ENCODE data around the gene IFT74.
"Not testable (repeated sequence)": the region's sequence is repeated elsewhere in the genome, so short reads cannot be mapped to it uniquely, and the experiment has no call there.

The IFT74 gene

GRCh38 chr9:27073841-27074728, 117.9 kb downstream of the IFT74 start:
- no peak for DNase-seq
- no peak for ATAC-seq

- DNase-seq: no peak
- no peak for ATAC-seq
Measured at GRCh38 chr9:27078685-27079084, 122.5 kb downstream of the IFT74 start.

DNA sequence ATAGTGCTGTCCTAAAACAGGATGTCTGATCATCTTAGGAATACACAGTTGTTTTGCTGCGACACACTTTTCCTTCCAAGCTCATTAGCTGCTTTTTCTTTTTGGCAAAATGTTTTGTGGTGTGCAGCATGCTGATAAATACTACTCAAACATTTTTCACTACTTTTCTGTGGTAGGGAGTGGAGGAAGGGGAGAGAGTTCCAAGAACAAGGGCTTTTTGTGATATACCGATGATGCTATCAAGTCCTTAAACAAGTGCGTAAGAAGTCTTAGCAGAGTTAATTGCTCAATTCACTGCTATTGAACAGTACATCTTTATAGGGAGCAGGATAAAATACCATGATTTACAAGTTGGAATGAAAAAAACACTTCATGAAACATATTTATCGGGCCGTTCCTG, 129.2 kb downstream of the IFT74 start:
- ATAC-seq: no peak
- no peak for DNase-seq

GRCh38 chr9:27086818-27087680, 130.8 kb downstream of the IFT74 start:
- no peak for ATAC-seq

GRCh38 chr9:27088981-27089380, 132.8 kb downstream of the IFT74 start:
- DNase-seq (no peak), ATAC-seq (no peak)

More at GRCh38 chr9:27086818-27087680, 130.8 kb downstream of the IFT74 start:
- DNase-seq: no peak

DNA sequence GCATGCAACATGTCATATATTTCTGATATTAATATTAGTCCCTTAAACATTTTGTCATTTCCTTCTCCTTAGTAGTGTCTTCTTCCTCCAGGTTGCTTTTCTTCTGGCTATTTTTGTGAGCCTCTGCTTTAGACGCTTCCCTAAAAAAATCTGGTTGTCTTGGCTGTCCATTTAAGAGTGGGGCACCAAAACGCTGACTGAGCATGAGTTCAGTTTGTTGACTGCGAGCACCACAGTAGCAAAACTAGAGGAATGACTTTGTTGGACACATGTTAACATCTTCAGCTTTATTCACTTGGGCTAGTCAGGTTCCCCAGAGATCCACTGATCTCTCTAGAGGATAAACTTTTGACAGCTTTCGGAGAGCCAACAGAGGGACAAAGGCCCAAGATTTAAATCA, 133.5 kb downstream of the IFT74 start:
- ATAC-seq: no peak
- DNase-seq: no peak

DNA sequence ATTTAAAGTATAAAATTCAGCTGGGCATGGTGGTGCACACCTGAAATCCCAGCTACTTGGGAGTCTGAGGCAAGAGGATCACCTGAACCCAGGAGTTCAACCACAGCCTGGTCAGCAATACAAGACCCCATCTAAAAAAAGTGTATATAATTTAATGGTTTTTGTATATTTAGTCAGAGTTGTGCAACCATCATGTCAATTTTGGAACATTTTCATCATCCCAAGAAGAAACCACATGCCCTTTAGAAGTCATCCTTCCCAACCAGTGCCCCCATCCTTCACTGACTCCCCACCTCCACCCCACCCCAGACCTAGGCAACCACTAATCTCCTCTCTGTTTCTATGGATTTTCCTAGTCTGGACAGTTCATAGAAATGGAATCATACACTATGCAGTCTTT, 134.0 kb downstream of the IFT74 start:
- ATAC-seq (no peak), DNase-seq (no peak)

- no peak for DNase-seq
- ATAC-seq: no peak
Measured at GRCh38 chr9:27090711-27091110, 134.5 kb downstream of the IFT74 start.

DNA sequence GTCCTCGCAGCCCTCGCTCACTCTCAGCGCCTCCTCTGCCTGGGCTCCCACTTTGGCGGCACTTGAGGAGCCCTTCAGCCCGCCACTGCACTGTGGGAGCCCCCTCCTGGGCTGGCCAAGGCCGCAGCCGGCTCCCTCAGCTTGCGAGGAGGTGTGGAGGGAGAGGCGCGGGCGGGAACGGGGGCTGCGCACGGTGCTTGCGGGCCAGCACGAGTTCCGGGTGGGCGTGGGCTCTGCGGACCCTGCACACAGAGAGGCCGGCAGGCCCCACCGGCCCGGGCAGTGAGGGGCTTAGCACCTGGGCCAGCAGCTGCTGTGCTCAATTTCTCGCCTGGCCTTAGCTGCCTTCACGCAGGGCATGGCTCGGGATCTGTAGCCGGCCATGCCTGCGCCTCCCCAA, 136.3 kb downstream of the IFT74 start:
- not testable (repeated sequence) for ATAC-seq, DNase-seq

GRCh38 chr9:27093384-27094067, 137.3 kb downstream of the IFT74 start:
- not testable (repeated sequence) for ATAC-seq, DNase-seq

- ATAC-seq: no peak
- DNase-seq: no peak
Measured at GRCh38 chr9:27094640-27095298, 138.6 kb downstream of the IFT74 start.

GRCh38 chr9:27107241-27107640, 151.0 kb downstream of the IFT74 start:
- ATAC-seq: no peak
- DNase-seq: no peak

DNA sequence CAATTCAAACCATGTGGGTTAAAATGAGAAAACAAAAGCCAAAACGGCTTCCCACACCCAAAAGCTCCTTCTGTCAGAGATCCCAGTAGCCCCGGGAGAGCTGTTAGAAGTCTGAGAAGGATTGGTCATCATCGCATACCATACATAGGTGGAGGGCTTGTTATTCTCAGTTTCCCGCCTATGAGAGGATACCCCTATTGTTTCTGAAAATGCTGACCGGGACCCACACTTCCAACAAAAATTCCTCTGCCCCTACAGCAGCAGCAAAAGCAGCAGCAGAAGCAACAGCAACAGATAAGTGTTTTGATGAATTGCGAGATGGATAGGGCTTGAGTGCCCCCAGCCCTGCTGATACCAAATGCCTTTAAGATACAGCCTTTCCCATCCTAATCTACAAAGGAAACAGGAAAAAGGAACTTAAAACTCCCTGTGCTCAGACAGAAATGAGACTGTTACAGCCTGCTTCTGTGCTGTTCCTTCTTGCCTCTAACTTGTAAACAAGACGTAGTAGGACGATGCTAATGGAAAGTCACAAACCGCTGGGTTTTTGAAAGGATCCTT, 152.8 kb downstream of the IFT74 start, which contains the start of gene TEK:
Gene TEK, plus strand, starts transcription at position 245 of the 561 bp plus-strand sequence. CDS start 366 bp downstream, outside the sequence.
- ATAC-seq (no peak), DNase-seq (no peak)

DNA sequence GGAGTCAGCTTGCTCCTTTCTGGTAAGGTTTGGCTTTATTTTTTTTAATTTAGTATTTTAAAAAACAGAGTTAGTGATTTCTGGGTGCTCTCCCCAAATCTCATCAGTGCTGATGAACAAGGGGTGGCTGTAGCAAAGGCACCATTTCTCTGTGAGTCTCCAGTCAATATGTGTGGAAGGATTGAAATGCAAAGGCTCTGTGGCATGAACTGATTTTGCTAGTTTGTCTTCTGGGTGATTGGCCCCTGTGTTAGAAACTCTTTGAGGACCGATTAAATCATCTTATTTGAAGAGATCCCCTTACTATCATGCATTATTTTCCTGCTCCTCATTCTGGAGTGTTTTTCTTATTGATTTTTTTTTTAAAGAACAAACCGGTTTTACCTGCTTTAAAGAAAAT, 153.4 kb downstream of the IFT74 start:
- ATAC-seq (no peak), DNase-seq (no peak)

- ATAC-seq: no peak
Measured at GRCh38 chr9:27110181-27110580, 154.0 kb downstream of the IFT74 start.

DNA sequence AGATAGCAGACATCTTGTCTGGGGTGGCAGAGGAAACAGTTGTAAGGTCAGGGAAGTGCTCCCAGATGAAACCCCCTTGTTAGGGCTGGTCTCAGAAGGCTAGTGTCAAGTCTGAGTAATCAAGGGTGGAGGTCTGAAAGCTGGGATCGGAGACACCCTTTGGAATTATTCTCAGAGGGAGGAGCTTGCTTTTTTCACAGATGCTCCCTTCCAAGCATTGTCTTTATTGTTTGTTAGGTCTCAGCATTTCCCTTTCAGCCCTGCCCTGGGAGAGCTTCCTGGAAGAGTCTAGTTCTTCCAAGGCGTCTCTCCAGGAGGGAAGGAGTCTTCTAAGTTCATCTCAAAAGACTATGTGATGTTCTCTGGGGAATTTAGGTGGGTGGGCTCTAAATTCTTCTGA, 156.0 kb downstream of the IFT74 start:
- ATAC-seq (no peak), DNase-seq (no peak)

More at GRCh38 chr9:27110181-27110580, 154.0 kb downstream of the IFT74 start:
- no peak for DNase-seq
